NT2/D1 (cell line): Measurements from ENCODE around the gene HLA-DMB.

Experiments used
- YY1 ChIP-seq: IDR thresholded peaks from 2 replicates; pipeline ENCODE4 v1.6.1; 2011; ENCODE audit not compliant: insufficient read length, insufficient read depth
- ZNF274 ChIP-seq: IDR thresholded peaks from 2 replicates; pipeline ENCODE4 v1.6.1; 2011; ENCODE audit warnings: mild to moderate bottlenecking, low read depth, low read length

- TF ChIP-seq YY1 (no peak), ZNF274 (no peak)
These were observed 28.2 kb upstream of the HLA-DMB start for GRCh38 chr6:32968867-32969684.
